ENCODE results near the gene L3MBTL1.

Gene L3MBTL1

DNA sequence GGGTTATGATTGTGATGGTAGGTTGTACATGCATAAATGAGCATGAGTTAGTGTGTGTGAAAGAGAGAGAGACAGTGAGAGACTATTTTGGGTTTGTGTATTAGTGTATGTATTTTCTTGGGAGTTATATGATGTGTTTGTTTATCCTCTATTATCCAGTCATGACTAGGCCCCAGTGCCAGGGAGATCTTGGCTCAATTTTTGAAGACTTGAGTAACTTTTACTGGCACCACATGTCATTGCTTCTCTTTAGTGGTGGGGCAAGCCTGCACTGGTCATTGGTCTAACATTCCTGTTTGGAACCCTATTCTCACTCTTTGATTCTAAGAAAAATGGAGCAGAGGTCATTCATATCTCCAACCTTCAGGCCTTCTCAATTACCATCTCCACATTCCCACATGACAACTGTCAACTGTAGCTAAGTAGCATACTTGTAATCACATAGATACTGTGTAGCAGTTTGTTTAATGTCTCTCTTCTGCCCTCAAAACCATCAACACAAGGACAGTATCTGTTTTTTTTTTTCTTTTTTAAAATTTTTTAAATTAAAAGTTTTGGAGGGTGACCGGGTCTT lies 8.8 kb downstream of the L3MBTL1 start:
- TF ChIP-seq, protein P1, sequence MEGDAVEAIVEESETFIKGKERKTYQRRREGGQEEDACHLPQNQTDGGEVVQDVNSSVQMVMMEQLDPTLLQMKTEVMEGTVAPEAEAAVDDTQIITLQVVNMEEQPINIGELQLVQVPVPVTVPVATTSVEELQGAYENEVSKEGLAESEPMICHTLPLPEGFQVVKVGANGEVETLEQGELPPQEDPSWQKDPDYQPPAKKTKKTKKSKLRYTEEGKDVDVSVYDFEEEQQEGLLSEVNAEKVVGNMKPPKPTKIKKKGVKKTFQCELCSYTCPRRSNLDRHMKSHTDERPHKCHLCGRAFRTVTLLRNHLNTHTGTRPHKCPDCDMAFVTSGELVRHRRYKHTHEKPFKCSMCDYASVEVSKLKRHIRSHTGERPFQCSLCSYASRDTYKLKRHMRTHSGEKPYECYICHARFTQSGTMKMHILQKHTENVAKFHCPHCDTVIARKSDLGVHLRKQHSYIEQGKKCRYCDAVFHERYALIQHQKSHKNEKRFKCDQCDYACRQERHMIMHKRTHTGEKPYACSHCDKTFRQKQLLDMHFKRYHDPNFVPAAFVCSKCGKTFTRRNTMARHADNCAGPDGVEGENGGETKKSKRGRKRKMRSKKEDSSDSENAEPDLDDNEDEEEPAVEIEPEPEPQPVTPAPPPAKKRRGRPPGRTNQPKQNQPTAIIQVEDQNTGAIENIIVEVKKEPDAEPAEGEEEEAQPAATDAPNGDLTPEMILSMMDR (conservative IDR thresholded peaks at IDR 0.05): no peak
- no peak overlapping the region for H3K27ac ChIP-seq

DNA sequence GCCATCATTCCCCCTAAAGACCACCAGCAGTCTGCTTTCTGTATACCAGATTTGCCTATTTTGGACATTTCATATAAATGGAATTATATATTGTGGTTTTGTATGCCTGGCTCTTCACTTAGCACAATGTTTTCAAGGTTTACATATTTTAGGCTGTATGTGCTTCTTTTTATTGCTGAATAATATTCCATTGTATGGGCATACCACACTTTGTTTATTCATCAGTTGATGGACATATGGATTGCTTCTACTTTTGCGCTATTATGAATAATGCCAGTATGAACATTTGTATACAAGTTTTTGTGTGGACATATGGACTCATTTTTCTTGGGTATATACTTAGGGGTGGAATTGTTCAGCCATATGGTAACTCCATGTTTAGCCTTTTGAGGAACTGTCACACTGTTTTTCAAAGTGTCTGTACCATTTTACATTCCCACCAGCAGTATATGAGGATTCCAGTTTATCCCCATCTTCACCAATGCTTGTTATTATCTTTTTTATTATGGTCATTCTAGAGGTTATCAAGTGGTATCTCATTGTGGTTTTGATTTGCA lies 12.7 kb downstream of the L3MBTL1 start:
- TF ChIP-seq, protein P1 (conservative IDR thresholded peaks at IDR 0.05): no peak
- no peak overlapping the region for H3K27ac ChIP-seq

DNA sequence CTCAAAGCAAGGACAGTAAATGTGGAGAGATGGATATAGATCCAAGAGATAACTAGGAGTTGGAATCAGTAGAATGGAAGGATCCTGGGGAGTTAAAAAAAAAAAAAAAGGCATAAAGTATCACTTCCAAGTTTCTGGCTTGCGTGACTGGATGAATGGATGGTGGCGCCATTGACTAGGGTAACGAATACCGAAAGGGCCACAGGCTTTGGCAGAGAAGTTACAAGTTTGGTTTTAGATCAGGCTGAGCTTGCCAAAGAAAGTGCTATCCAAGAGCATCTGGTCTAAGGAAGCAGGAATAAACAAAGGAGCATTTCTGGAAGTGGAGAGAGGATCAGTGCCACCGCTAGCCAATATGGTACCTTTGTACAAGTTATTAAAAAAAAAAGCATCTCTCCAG lies 17.5 kb downstream of the L3MBTL1 start:
- TF ChIP-seq, protein P1 (conservative IDR thresholded peaks at IDR 0.05): no peak
- H3K27ac ChIP-seq: no peak overlapping the region

GRCh38 chr20:43528258-43528875 lies 20.9 kb downstream of the L3MBTL1 start:
- H3K27ac ChIP-seq: no peak overlapping the region
- TF ChIP-seq, protein P1 (conservative IDR thresholded peaks at IDR 0.05): no peak

GRCh38 chr20:43529051-43529450 lies 21.6 kb downstream of the L3MBTL1 start:
- TF ChIP-seq, protein P1 (conservative IDR thresholded peaks at IDR 0.05): no peak
- H3K27ac ChIP-seq: no peak overlapping the region

GRCh38 chr20:43529457-43530153 lies 22.1 kb downstream of the L3MBTL1 start:
- TF ChIP-seq, protein P1 (conservative IDR thresholded peaks at IDR 0.05): no peak
- no peak overlapping the region for H3K27ac ChIP-seq

DNA sequence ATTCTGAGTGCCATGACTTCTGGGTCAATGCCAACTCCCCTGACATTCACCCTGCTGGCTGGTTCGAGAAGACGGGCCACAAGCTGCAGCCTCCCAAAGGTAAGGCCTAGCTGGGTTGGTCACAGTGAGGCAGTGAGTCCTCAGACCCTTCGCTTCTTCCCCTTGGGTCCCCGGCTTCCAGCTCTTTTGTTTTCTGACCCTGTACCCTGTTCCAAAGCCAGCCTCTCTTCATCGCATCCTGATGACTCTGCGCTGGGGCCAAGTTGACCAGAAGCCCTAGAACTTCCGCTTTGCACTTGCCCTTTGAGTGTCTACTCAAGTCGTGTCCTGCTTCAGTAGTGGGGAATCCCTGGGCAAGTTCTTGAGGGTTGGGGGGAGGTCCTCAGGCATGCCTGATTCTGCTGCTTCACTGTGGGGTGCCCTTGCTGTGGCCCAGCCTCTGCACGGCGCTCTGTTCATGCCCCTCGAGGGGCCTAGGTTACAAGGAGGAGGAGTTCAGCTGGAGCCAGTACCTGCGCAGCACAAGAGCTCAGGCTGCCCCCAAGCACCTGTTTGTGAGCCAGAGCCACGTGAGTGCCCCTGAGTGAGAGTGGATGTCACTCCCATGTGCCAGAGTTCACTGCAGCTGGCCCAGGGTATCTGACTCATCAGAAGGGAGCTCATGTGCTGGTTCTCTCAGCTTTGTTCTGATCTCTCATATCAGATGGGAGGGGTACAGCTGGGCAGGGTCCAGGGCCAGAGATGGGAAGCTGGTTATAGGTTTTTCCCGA lies 23.0 kb downstream of the L3MBTL1 start:
- no peak overlapping the region for H3K27ac ChIP-seq
- TF ChIP-seq, protein P1 (conservative IDR thresholded peaks at IDR 0.05): no peak
